Tibial artery (tissue), 4 donors: ENCODE results near the gene KIF19.
A peak's percentile ranks its signal among the peaks of the same experiment; 100 is the strongest.

ENCODE experiments used
- DNase-seq, 2 donors: peaks; one replicate each; pipeline ENCODE4 v3.0.0-alpha.2; 2019
- H3K27ac ChIP-seq, 2 donors: fragments of 200-600 bp; sonication (generic) in 1 of 2; 1 replicate in 1 of 2; 2 replicates in 1 of 2; pipeline ENCODE4 v1.5.1; 2018 to 2019; ENCODE audit warnings: mild to moderate bottlenecking in 1 of 2
- H3K27me3 ChIP-seq, 2 donors: fragments of 200-600 bp; sonication (generic) in 1 of 2; one replicate each; pipeline versions ENCODE4 v1.5.1 to v1.6.0; 2016 to 2019
- H3K36me3 ChIP-seq, 3 donors: fragments of 200-600 bp; sonication (generic) in 2 of 3; one replicate each; pipeline ENCODE4 v1.5.1; 2016 to 2019; ENCODE audit warnings: mild to moderate bottlenecking in 2 of 3
- H3K4me1 ChIP-seq, 4 donors: fragments of 200-600 bp; sonication (generic) in 2 of 4; 1 replicate in 3 of 4; 2 replicates in 1 of 4; pipeline ENCODE4 v1.5.1; 2016 to 2019
- H3K4me3 ChIP-seq, 2 donors: fragments of 200-600 bp; sonication (generic) in 1 of 2; 1 replicate in 1 of 2; 2 replicates in 1 of 2; pipeline ENCODE4 v1.5.1; 2018 to 2019; ENCODE audit warnings: mild to moderate bottlenecking in 2 of 2
- H3K9me3 ChIP-seq, 3 donors: fragments of 200-600 bp; sonication (generic) in 1 of 3; one replicate each; pipeline ENCODE4 v1.5.1; 2016 to 2019
- CTCF ChIP-seq, 2 experiments: fragments of 200-600 bp in 1 of 2; fragments of 450-650 bp in 1 of 2; IDR thresholded peaks; one replicate each; pipeline ENCODE4 v1.5.1; 2017 to 2019; ENCODE audit warnings: antibody characterized with exemption in 2 of 2, mild to moderate bottlenecking in 1 of 2, moderate library complexity in 1 of 2
- intact Hi-C: fragments of 100-400 bp; cut with DNase I; formaldehyde crosslinking; loops from one replicate; pipeline ENCODE4 v1.15.0; 2023; ENCODE audit warnings: low total_unique reads

The KIF19 gene

GRCh38 chr17:74380086-74380958 is 54.3 kb downstream of the KIF19 start:
- Histone ChIP-seq H3K27ac (peak overlapping the region; percentile 72 to 76), H3K9me3 (no peaks in the 10 kb centered on the region), H3K27me3 (no peaks in the 10 kb centered on the region), H3K4me1 (peaks cover 0 to 25% (median 22%) of the 10 kb centered on the region in 4 donors), H3K36me3 (no peaks in the 10 kb centered on the region), H3K4me3 (peak overlapping the region; percentile 28 to 34)
- DNase-seq: peak; percentile 39 to 83
- no peak for TF ChIP-seq CTCF (IDR thresholded peaks at IDR 0.05)
- intact Hi-C loops: loop anchor here (5.0 kb wide), 1 partner anchor 47 kb away; no protein-coding TSS in a partner anchor

DNA sequence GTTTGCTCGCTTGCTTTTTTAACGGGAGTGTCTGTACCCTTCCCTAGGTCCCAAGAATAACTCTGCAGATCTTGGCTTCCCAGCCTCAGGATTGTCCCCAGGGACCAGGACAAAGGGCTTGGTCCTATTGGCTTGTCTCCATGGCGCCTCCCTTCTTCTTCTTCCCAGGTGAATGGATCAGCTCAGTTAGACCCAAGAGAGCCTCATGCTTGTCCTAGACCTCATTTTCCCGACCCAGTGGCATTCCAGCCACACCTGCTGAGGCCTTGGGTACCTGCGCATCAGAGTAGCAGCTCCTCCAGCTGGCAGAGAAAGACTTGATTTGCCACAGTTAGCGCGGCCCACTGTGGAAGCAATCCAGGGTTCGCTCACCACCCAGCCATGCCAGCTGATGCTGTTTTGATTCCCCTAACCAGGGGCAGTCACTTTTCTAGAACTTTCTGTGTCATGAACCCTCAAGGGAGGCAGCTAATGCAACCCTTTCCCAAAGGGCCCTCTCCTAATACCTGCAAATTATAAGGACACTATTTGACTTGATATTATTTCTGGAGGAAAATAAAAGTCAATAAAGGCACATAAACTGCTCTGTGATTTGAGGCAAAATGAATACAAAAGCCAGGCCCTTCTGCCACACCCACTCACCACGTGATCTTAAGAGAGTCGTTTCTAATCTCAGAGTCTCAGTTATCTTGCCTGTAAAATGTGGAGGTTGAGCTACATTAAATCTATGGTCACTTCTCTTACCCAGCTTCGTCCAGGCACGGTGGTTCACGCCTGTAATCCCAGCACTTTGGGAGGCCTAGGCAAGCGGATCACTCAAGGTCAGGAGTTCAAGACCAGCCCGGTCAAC is 55.2 kb downstream of the KIF19 start:
- H3K27me3 ChIP-seq: no peaks in the 10 kb centered on the region
- TF ChIP-seq CTCF (IDR thresholded peaks at IDR 0.05): no peak
- H3K4me3 ChIP-seq: no peak overlapping the region
- no peaks in the 10 kb centered on the region for H3K9me3 ChIP-seq
- no peak for DNase-seq
- intact Hi-C loops: loop anchor here (5.0 kb wide), 1 partner anchor 46 kb away; no protein-coding TSS in a partner anchor
- H3K27ac ChIP-seq: peak overlapping the region; percentile 72 to 76
- H3K36me3 ChIP-seq: no peaks in the 10 kb centered on the region
- peaks cover 0 to 29% (median 23%) of the 10 kb centered on the region in 4 donors for H3K4me1 ChIP-seq

DNA sequence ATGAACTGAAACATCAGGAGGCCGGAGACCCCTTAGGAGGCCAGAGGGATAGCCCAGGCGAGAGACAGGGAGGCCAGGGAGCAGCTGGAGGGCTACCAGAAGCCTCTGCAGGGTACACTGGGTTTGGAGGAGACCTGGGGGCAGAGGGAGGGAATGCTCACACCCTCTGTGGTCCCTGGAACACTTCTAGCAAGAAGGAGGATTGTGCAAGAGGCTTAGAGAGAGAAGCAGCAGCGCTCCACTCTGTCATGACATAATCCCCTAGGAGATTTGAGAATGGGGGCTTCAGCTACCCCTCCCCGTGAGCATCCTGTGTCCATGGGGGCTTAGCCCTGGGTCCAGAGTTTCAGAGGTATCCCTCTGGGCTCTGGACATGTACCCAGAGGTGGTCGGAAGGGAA is 57.1 kb downstream of the KIF19 start:
- DNase-seq: no peak
- intact Hi-C loops: loop anchor here (5.0 kb wide), 1 partner anchor 44 kb away; no protein-coding TSS in a partner anchor
- H3K36me3 ChIP-seq: no peaks in the 10 kb centered on the region

DNA sequence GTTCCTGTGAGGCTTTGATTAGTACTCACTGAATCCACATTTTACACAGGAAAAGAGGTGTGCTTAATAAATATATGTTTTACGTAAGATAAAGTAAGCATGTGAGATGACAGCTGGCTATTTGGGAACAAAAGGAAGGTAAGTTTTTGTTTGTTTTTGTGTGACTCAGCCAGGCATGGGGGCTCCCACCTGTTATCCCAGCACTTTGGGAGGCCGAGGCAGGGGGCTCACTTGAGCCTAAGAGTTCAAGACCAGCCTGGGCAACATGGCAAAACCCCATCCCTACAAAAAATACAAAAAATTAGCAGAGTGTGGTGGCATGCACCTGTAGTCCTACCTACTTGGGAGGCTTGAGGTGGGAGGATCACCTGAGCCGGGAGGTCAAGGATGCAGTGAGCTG is 59.2 kb downstream of the KIF19 start:
- no peak for DNase-seq
- no peak overlapping the region for H3K4me3 ChIP-seq
- intact Hi-C loops: no loop called here
- H3K9me3 ChIP-seq: no peaks in the 10 kb centered on the region
- no peak overlapping the region for H3K27ac ChIP-seq
- no peak for TF ChIP-seq CTCF (IDR thresholded peaks at IDR 0.05)
- H3K36me3 ChIP-seq: no peaks in the 10 kb centered on the region
- no peaks in the 10 kb centered on the region for H3K27me3 ChIP-seq
- H3K4me1 ChIP-seq: peaks cover 0 to 17% (median 14%) of the 10 kb centered on the region in 4 donors

More for the DNA sequence above, 57.1 kb downstream of the KIF19 start:
- Histone ChIP-seq H3K4me1 (peaks cover 0 to 32% (median 25%) of the 10 kb centered on the region in 4 donors), H3K9me3 (no peaks in the 10 kb centered on the region), H3K27ac (no peak overlapping the region), H3K4me3 (no peak overlapping the region), H3K27me3 (no peaks in the 10 kb centered on the region)
- TF ChIP-seq CTCF (IDR thresholded peaks at IDR 0.05): no peak

DNA sequence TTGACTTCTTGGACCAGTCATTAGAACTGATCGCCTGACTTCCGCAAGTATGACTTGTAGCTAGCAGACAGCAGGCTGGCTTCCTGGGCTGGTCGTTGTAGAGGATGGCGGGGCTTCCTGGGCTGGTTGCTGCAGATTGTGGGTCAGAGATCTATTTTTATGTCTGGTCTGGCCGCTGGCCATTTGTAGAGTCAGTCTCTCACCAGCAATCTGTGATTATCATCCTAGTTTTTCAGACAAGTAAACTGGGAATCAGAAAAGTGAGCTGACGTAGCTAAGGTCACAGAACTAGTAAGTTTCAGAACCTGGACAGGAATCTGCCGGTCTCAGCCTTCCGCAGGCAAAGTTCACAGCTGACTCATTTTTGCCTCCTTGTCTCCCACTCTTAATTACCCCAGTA is 60.4 kb downstream of the KIF19 start:
- H3K4me1 ChIP-seq: peaks cover 0 to 7% (median 3%) of the 10 kb centered on the region in 4 donors
- H3K27me3 ChIP-seq: no peaks in the 10 kb centered on the region
- H3K27ac ChIP-seq: no peak overlapping the region
- H3K4me3 ChIP-seq: no peak overlapping the region
- peak in 1 of 2 donors; percentile 40 for DNase-seq
- H3K9me3 ChIP-seq: no peaks in the 10 kb centered on the region
- H3K36me3 ChIP-seq: no peaks in the 10 kb centered on the region
- no peak for TF ChIP-seq CTCF (IDR thresholded peaks at IDR 0.05)
- intact Hi-C loops: no loop called here
